WI38 (cell line): Measurements from ENCODE around the gene TNFRSF12A.

Experiments
- H3K4me3 ChIP-seq: 2 replicates; pipeline ENCODE4 v1.5.1; 2011; ENCODE audit warnings: low read depth, mild to moderate bottlenecking, control low read depth, low read length
- CTCF ChIP-seq: IDR thresholded peaks from 2 replicates; pipeline ENCODE4 v1.5.1; 2012; ENCODE audit warnings: low read depth, mild to moderate bottlenecking, control low read depth, low read length

The TNFRSF12A gene

GRCh38 chr16:3004781-3005284 is 15.3 kb upstream of the TNFRSF12A start:
- H3K4me3 ChIP-seq = no peak overlapping the region
- TF ChIP-seq CTCF = no peak

GRCh38 chr16:3007059-3007956 is 12.9 kb upstream of the TNFRSF12A start:
- no peak for TF ChIP-seq CTCF
- no peak overlapping the region for H3K4me3 ChIP-seq

- TF ChIP-seq CTCF = no peak
- no peak overlapping the region for H3K4me3 ChIP-seq
Observed at GRCh38 chr16:3007957-3008689, 12.0 kb upstream of the TNFRSF12A start.

- H3K4me3 ChIP-seq = no peak overlapping the region
- TF ChIP-seq CTCF = no peak
Observed at GRCh38 chr16:3008690-3009037, 11.5 kb upstream of the TNFRSF12A start.

- no peak for TF ChIP-seq CTCF
- H3K4me3 ChIP-seq = no peak overlapping the region
Observed at GRCh38 chr16:3009568-3010390, 10.4 kb upstream of the TNFRSF12A start.

GRCh38 chr16:3010510-3010909 is 9.7 kb upstream of the TNFRSF12A start:
- no peak for TF ChIP-seq CTCF

More at GRCh38 chr16:3010510-3010909, 9.7 kb upstream of the TNFRSF12A start:
- H3K4me3 ChIP-seq = no peak overlapping the region
